ENCODE data around the gene NEK8.
"Not testable (repeated sequence)": the region's sequence is repeated elsewhere in the genome, so short reads cannot be mapped to it uniquely, and the experiment has no call there.

NEK8 gene

GRCh38 chr17:28777178-28777577, 48.6 kb downstream of the NEK8 start:
- DNase-seq, result no peak

- not testable (repeated sequence) for DNase-seq
Measured at GRCh38 chr17:28779601-28780000, 51.0 kb downstream of the NEK8 start.

GRCh38 chr17:28783161-28783560, 54.6 kb downstream of the NEK8 start:
- DNase-seq, result no peak

- no peak for DNase-seq
Measured at GRCh38 chr17:28788100-28788499, 59.5 kb downstream of the NEK8 start.
